K562 (cell line): ENCODE results near the gene SDC1. TPM values are rescaled to one million over a fixed set of nuclear protein-coding genes. Genes with fewer than 3 reads are reported as not detected.

Experiments used
- ATAC-seq: fragments of 200-7000 bp; cut with Tn5 transposase; 3 replicates; pipeline ENCODE4 v1.9.1; 2020; ENCODE audit warnings: moderate library complexity
- BruUV-seq: library from RNA; stranded (reverse); fragments of 400-500 nt; replicated peaks from 2 replicates; lab custom pipeline; 2021; lab: Mats Ljungman, UMichigan
- CTCF ChIA-PET: fragments of 300-600 bp; formaldehyde crosslinking; extraction: SDS; loops from one replicate; lab custom pipeline; 2021; ENCODE audit warnings: low intra/inter-chr PET ratio; lab: Yijun Ruan, JAX
- POLR2A ChIA-PET: fragments of 300-600, 350-650 bp; sonication (Branson Sonifier 250); formaldehyde crosslinking; extraction: SDS; loops from one replicate; lab custom pipeline; 2021; ENCODE audit warnings: antibody characterized with exemption, inconsistent platforms; lab: Yijun Ruan, JAX
- DNase-seq, 4 experiments: peaks; one replicate each; pipeline versions ENCODE4 v3.0.0 to v3.0.0-alpha.2; 2011 to 2018; ENCODE audit warnings: low spot score in 3 of 4, mixed read lengths in 3 of 4; ENCODE audit errors: extremely low read depth in 1 of 4
- FAIRE-seq: peaks from 2 replicates; lab custom pipeline; 2011; peaks lifted over from hg19 to GRCh38; lab: Jason Lieb, UNC
- H2AFZ ChIP-seq: 2 replicates; pipeline ENCODE4 v1.6.0; 2011; ENCODE audit warnings: low read depth, low read length, control low read depth, inconsistent platforms
- H3K27ac ChIP-seq: fragments of 200-600 bp; 3 replicates; pipeline ENCODE4 v1.8.0; 2011; ENCODE audit warnings: low read depth, mild to moderate bottlenecking, control low read depth, inconsistent platforms, low read length, moderate library complexity, mixed read lengths; ENCODE audit errors: extremely low read depth
- H3K27me3 ChIP-seq, 2 experiments: fragments of 300-600 bp in 1 of 2; 2 replicates in 1 of 2; 3 replicates in 1 of 2; pipeline versions ENCODE4 v1.6.0 to v1.8.0; 2011; ENCODE audit warnings: inconsistent platforms in 2 of 2, low read length in 2 of 2, mild to moderate bottlenecking in 1 of 2, mixed read lengths in 1 of 2, moderate library complexity in 1 of 2; ENCODE audit not compliant: control insufficient read depth in 2 of 2, insufficient read depth in 2 of 2
- H3K36me3 ChIP-seq: fragments of 300-600 bp; 3 replicates; pipeline ENCODE4 v1.8.0; 2011; ENCODE audit warnings: mild to moderate bottlenecking, low read length, inconsistent platforms; ENCODE audit not compliant: control insufficient read depth, insufficient read depth
- H3K4me1 ChIP-seq, 2 experiments: fragments of 200-600 bp in 1 of 2; replicated peaks in 1 of 2; 2 replicates in 1 of 2; 3 replicates in 1 of 2; pipeline versions ENCODE4 v1.5.1 to v1.8.0; 2011; ENCODE audit warnings: inconsistent platforms in 2 of 2, low read length in 2 of 2, mild to moderate bottlenecking in 1 of 2, mixed read lengths in 1 of 2, moderate library complexity in 1 of 2; ENCODE audit not compliant: control insufficient read depth in 2 of 2, insufficient read depth in 2 of 2
- H3K4me2 ChIP-seq: 2 replicates; pipeline ENCODE4 v1.6.1; 2011; ENCODE audit warnings: low read length, control low read depth, inconsistent platforms, mixed read lengths; ENCODE audit not compliant: insufficient read depth
- H3K4me3 ChIP-seq: fragments of 200-600 bp; sonication (generic), shearing (Covaris generic); 2 replicates; pipeline ENCODE4 v1.5.1; 2016; ENCODE audit warnings: control low read depth, inconsistent platforms
- H3K79me2 ChIP-seq: fragments of 200-600 bp; 3 replicates; pipeline ENCODE4 v1.8.0; 2011; ENCODE audit warnings: low read length, inconsistent platforms; ENCODE audit not compliant: control insufficient read depth, insufficient read depth
- H3K9ac ChIP-seq, 2 experiments: 2 replicates each; pipeline versions ENCODE4 v1.6.0 to v1.6.1; 2011; ENCODE audit warnings: low read depth in 2 of 2, low read length in 2 of 2, control low read depth in 1 of 2, inconsistent platforms in 1 of 2, mild to moderate bottlenecking in 1 of 2, mixed read lengths in 1 of 2; ENCODE audit not compliant: insufficient read depth in 1 of 2
- H3K9me1 ChIP-seq: one replicate; pipeline ENCODE4 v1.6.0; 2011; ENCODE audit warnings: inconsistent platforms, mild to moderate bottlenecking, low read length, moderate library complexity; ENCODE audit not compliant: control insufficient read depth, insufficient read depth
- H3K9me3 ChIP-seq: replicated peaks from 2 replicates; pipeline ENCODE4 v1.5.1; 2011; ENCODE audit warnings: low read depth, low read length, inconsistent platforms; ENCODE audit not compliant: control insufficient read depth, insufficient read depth
- H4K20me1 ChIP-seq: replicated peaks from 2 replicates; pipeline ENCODE4 v1.6.1; 2011; ENCODE audit warnings: low read length, inconsistent platforms, mixed read lengths; ENCODE audit not compliant: control insufficient read depth, insufficient read depth
- ELF1 ChIP-seq: fragments of 200-800 bp; sonication (Bioruptor generic); IDR thresholded peaks from 2 replicates; pipeline ENCODE4 v1.6.1; 2016; ENCODE audit warnings: missing genetic modification characterization, missing compliant biosample characterization
- FOXA3 ChIP-seq, 2 experiments: fragments of 450-650 bp in 1 of 2; sonication (generic) in 1 of 2; formaldehyde crosslinking; IDR thresholded peaks in 1 of 2; conservative IDR thresholded peaks in 1 of 2; 2 replicates each; pipeline versions ENCODE4 v1.4.0 to v1.8.0; 2020 to 2022; ENCODE audit warnings: mild to moderate bottlenecking in 2 of 2, missing genetic modification reagents in 1 of 2
- HINFP ChIP-seq: fragments of 450-650 bp; conservative IDR thresholded peaks from 2 replicates; pipeline ENCODE4 v1.6.1; 2016; ENCODE audit warnings: missing genetic modification characterization, low read depth, mild to moderate bottlenecking, control low read depth, missing compliant biosample characterization
- OTX1 ChIP-seq: fragments of 450-650 bp; formaldehyde crosslinking; IDR thresholded peaks from 2 replicates; pipeline ENCODE4 v1.4.0; 2022; ENCODE audit warnings: mild to moderate bottlenecking
- POU5F1 ChIP-seq: fragments of 150-350 bp; IDR thresholded peaks from 2 replicates; pipeline ENCODE4 v1.6.1; 2014; ENCODE audit warnings: borderline replicate concordance, low read length, low read depth, mild to moderate bottlenecking; ENCODE audit not compliant: partially characterized antibody
- SMARCE1 ChIP-seq: fragments of 450-650 bp; IDR thresholded peaks from 2 replicates; pipeline ENCODE4 v1.7.1; 2016; ENCODE audit warnings: mild to moderate bottlenecking
- TAF7 ChIP-seq: fragments of 450-650 bp; IDR thresholded peaks from 2 replicates; pipeline ENCODE4 v1.6.1; 2016; ENCODE audit warnings: missing genetic modification characterization, missing compliant biosample characterization
- TCF7 ChIP-seq: sonication (generic); IDR thresholded peaks from 2 replicates; pipeline ENCODE4 v1.6.1; 2016; ENCODE audit warnings: antibody characterized with exemption, borderline replicate concordance
- WGBS: fragments of 100-300 bp; shearing (Covaris generic); methylation state at CpG from one replicate; pipeline ENCODE4 v1.1.6; 2016; ENCODE audit warnings: low coverage, mixed read lengths; ENCODE audit not compliant: insufficient coverage; ENCODE audit errors: missing lambda C conversion rate; 5-methylcytosine and 5-hydroxymethylcytosine counted together
- in situ Hi-C: fragments of 300-500 bp; cut with MboI; formaldehyde crosslinking; loops from 4 replicates; pipeline ENCODE4 v1.15.0; 2018; ENCODE audit warnings: inconsistent platforms, mixed read lengths
- intact Hi-C: fragments of 100-400 bp; cut with micrococcal nuclease; formaldehyde crosslinking; loops from 2 replicates; pipeline ENCODE4 v1.14.2; 2022
- polyA plus RNA-seq, 8 experiments: library from polyadenylated mRNA; depleted of rRNA in 4 of 8; stranded (reverse) in 5 of 8; unstranded in 3 of 8; fragments of >200 nt; fragmentation: Nextera tagmentation in 2 of 8; fragmentation: Illumina TruSeq in 1 of 8; extraction: Ambion mirVana in 2 of 8; extraction: Trizol in 1 of 8; gene quantifications; 2 replicates each; pipeline versions ENCODE4 v1.2.1 to v1.2.3, GENCODE V29; 2011 to 2014; ENCODE audit warnings: inconsistent platforms in 1 of 8, missing spikeins in 1 of 8
- total RNA-seq, 7 experiments: library from RNA; depleted of rRNA in 6 of 7; stranded (reverse); fragments of >200 nt in 6 of 7; fragmentation: Illumina TruSeq in 2 of 7; extraction: Trizol in 2 of 7; gene quantifications; 2 replicates each; pipeline versions ENCODE4 v1.2.1 to v1.2.3, GENCODE V29; 2011 to 2021; ENCODE audit warnings: low replicate concordance in 1 of 7
- TF ChIP-seq, protein P1 (sequence below): IDR thresholded peaks from 3 replicates; pipeline ENCODE4 v1.6.1; 2011; ENCODE audit warnings: borderline replicate concordance, mild to moderate bottlenecking; ENCODE audit not compliant: insufficient read length, insufficient read depth
- TF ChIP-seq, protein P2 (sequence below), 3 experiments: fragments of 200-800 bp in 1 of 3; fragments of 250-450 bp in 1 of 3; fragments of 450-650 bp in 1 of 3; sonication (Bioruptor Pico) in 1 of 3; sonication (Bioruptor generic) in 1 of 3; formaldehyde crosslinking in 1 of 3; IDR thresholded peaks; 2 replicates each; pipeline versions ENCODE4 v1.6.1 to v1.8.0; 2016 to 2022; ENCODE audit warnings: mild to moderate bottlenecking in 2 of 3, missing genetic modification characterization in 2 of 3, missing compliant biosample characterization in 1 of 3, moderate library complexity in 1 of 3
- TF ChIP-seq, protein P3 (sequence below), 2 experiments: IDR thresholded peaks; 2 replicates each; pipeline ENCODE4 v1.6.1; 2012; ENCODE audit warnings: improper control_type of control experiment in 2 of 2, low read depth in 2 of 2, low read length in 2 of 2, borderline replicate concordance in 1 of 2

SDC1 gene
- total and polyA plus RNA-seq, 9 of the 15 experiments (the other 6 are each of a cell fraction or from before 2014, with no cell fraction given), result 0.06 to 2.7 (median 0.49) TPM

DNA sequence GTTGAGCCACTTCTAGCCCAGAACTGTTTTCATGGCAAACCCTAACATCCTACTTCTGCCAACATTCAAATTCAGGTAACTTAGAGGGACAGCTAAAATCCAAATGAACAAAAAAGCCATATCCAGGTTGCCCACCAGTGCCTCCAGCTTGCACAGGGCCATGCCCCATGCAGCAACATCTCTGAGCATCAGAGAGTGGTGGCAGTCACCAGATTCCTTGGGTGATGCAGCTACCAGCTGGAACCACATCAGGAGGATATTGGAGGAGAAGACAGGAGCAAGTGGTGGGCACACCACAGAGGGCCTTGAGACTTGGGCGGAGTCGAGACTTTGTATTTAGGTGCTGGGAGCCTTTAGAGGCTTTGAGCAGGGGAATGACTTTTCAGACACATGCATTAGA is 50.5 kb downstream of the SDC1 start:
- ATAC-seq (no peak), FAIRE-seq (no peak), DNase-seq (no peak)
- H3K79me2 ChIP-seq, result no peaks in the 10 kb centered on the region
- no peak overlapping the region for H3K4me2 ChIP-seq
- H3K4me3 ChIP-seq, result no peak overlapping the region
- no peaks in the 10 kb centered on the region for H3K9me3 ChIP-seq
- no peaks in the 10 kb centered on the region for H3K36me3 ChIP-seq
- H3K4me1 ChIP-seq, result peaks cover under 1 to 4% of the 10 kb centered on the region in 2 experiments; a peak in 4 of 5 replicates
- no peak overlapping the region for H2AFZ ChIP-seq
- in situ Hi-C loops (no loop called here), intact Hi-C loops (no loop called here)
- H3K9me1 ChIP-seq, result no peaks in the 10 kb centered on the region
- POLR2A ChIA-PET, result interaction anchor here (1.1 kb wide), 1 partner anchor 11 kb away, joined by 8 read pairs; no protein-coding TSS in a partner anchor
- no peaks in the 10 kb centered on the region for H4K20me1 ChIP-seq
- 0% methylated on average over 2 of the region's 2 CpGs for WGBS
- BruUV-seq, result no TSS peak
- CTCF ChIA-PET, result no interaction called here
- no peak overlapping the region for H3K9ac ChIP-seq
- peaks cover 10 to 71% of the 10 kb centered on the region in 2 experiments for H3K27me3 ChIP-seq
- no peak overlapping the region for H3K27ac ChIP-seq
- TF ChIP-seq TCF7 (no peak), HINFP (tag) (no peak), TAF7 (tag) (no peak), OTX1 (CRISPR knock-in tag) (no peak), ELF1 (tag) (no peak), FOXA3 (CRISPR knock-in tag; conservative IDR thresholded peaks at IDR 0.05 in 1 of 2, IDR thresholded peaks at IDR 0.05 in 1 of 2) (no peak), SMARCE1 (no peak), POU5F1 (no peak)
- TF ChIP-seq, protein P1, sequence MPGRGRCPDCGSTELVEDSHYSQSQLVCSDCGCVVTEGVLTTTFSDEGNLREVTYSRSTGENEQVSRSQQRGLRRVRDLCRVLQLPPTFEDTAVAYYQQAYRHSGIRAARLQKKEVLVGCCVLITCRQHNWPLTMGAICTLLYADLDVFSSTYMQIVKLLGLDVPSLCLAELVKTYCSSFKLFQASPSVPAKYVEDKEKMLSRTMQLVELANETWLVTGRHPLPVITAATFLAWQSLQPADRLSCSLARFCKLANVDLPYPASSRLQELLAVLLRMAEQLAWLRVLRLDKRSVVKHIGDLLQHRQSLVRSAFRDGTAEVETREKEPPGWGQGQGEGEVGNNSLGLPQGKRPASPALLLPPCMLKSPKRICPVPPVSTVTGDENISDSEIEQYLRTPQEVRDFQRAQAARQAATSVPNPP, result no peak
- TF ChIP-seq, protein P2, sequence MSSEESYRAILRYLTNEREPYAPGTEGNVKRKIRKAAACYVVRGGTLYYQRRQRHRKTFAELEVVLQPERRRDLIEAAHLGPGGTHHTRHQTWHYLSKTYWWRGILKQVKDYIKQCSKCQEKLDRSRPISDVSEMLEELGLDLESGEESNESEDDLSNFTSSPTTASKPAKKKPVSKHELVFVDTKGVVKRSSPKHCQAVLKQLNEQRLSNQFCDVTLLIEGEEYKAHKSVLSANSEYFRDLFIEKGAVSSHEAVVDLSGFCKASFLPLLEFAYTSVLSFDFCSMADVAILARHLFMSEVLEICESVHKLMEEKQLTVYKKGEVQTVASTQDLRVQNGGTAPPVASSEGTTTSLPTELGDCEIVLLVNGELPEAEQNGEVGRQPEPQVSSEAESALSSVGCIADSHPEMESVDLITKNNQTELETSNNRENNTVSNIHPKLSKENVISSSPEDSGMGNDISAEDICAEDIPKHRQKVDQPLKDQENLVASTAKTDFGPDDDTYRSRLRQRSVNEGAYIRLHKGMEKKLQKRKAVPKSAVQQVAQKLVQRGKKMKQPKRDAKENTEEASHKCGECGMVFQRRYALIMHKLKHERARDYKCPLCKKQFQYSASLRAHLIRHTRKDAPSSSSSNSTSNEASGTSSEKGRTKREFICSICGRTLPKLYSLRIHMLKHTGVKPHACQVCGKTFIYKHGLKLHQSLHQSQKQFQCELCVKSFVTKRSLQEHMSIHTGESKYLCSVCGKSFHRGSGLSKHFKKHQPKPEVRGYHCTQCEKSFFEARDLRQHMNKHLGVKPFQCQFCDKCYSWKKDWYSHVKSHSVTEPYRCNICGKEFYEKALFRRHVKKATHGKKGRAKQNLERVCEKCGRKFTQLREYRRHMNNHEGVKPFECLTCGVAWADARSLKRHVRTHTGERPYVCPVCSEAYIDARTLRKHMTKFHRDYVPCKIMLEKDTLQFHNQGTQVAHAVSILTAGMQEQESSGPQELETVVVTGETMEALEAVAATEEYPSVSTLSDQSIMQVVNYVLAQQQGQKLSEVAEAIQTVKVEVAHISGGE (CRISPR knock-in tag; IDR thresholded peaks at IDR 0.05), result no peak
- TF ChIP-seq, protein P3, sequence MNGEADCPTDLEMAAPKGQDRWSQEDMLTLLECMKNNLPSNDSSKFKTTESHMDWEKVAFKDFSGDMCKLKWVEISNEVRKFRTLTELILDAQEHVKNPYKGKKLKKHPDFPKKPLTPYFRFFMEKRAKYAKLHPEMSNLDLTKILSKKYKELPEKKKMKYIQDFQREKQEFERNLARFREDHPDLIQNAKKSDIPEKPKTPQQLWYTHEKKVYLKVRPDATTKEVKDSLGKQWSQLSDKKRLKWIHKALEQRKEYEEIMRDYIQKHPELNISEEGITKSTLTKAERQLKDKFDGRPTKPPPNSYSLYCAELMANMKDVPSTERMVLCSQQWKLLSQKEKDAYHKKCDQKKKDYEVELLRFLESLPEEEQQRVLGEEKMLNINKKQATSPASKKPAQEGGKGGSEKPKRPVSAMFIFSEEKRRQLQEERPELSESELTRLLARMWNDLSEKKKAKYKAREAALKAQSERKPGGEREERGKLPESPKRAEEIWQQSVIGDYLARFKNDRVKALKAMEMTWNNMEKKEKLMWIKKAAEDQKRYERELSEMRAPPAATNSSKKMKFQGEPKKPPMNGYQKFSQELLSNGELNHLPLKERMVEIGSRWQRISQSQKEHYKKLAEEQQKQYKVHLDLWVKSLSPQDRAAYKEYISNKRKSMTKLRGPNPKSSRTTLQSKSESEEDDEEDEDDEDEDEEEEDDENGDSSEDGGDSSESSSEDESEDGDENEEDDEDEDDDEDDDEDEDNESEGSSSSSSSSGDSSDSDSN (IDR thresholded peaks at IDR 0.05; ENCODE audit: borderline replicate concordance in 1 of 2, low read depth in 2 of 2, low read length in 2 of 2), result no peak
